Psoas muscle (tissue), 8 donors: Measurements from ENCODE around the gene IBA57. TPM values are rescaled to one million over a fixed set of nuclear protein-coding genes. Genes with fewer than 3 reads are reported as not detected.
A peak's percentile ranks its signal among the peaks of the same experiment; 100 is the strongest.

ENCODE experiments used
- ATAC-seq, 4 donors: fragments of 200-7000 bp; cut with Tn5 transposase; one replicate each; pipeline ENCODE4 v1.9.1; 2020; ENCODE audit warnings: moderate library complexity in 3 of 4, mild to moderate bottlenecking in 2 of 4
- DNase-seq, 2 donors: peaks; one replicate each; pipeline ENCODE4 v3.0.0-alpha.2; 2020
- H3K27ac ChIP-seq: fragments of 200-600 bp; one replicate; pipeline ENCODE4 v1.8.0; 2022
- H3K27me3 ChIP-seq, 3 donors: fragments of 200-600 bp in 1 of 3; one replicate each; pipeline versions ENCODE4 v1.6.1 to v1.8.0; 2013 to 2022; ENCODE audit warnings: low read length in 2 of 3, mild to moderate bottlenecking in 2 of 3, moderate library complexity in 1 of 3; ENCODE audit not compliant: insufficient read depth in 3 of 3
- H3K36me3 ChIP-seq, 2 donors: fragments of 200-600 bp in 1 of 2; one replicate each; pipeline versions ENCODE4 v1.6.1 to v1.8.0; 2013 to 2022; ENCODE audit warnings: low read depth in 1 of 2, mild to moderate bottlenecking in 1 of 2, moderate library complexity in 1 of 2; ENCODE audit not compliant: insufficient read depth in 1 of 2
- H3K4me1 ChIP-seq: fragments of 200-600 bp; one replicate; pipeline ENCODE4 v1.8.0; 2022
- H3K4me3 ChIP-seq: fragments of 200-600 bp; one replicate; pipeline ENCODE4 v1.8.0; 2022; ENCODE audit warnings: mild to moderate bottlenecking
- H3K9me3 ChIP-seq: fragments of 200-600 bp; one replicate; pipeline ENCODE4 v1.8.0; 2022
- CTCF ChIP-seq: fragments of 200-600 bp; IDR thresholded peaks from one replicate; pipeline ENCODE4 v1.8.0; 2022; ENCODE audit warnings: antibody characterized with exemption
- WGBS, 3 donors: extraction: QIAGEN DNeasy Blood & Tissue Kit; methylation state at CpG; one replicate each; pipeline versions ENCODE4 v1.1.6 to v1.1.7; 2013; 5-methylcytosine and 5-hydroxymethylcytosine counted together
- intact Hi-C, 2 donors: fragments of 100-400 bp; cut with DNase I; formaldehyde crosslinking; loops; one replicate each; pipeline versions ENCODE4 v1.11.0 to v1.14.2; 2022
- polyA plus RNA-seq, 3 donors: library from polyadenylated mRNA; stranded (reverse); fragments of 200-250 nt; gene quantifications; one replicate each; pipeline ENCODE4 v1.2.3, GENCODE V29; 2013
- total RNA-seq, 4 donors: library from RNA; stranded (reverse); fragmentation: NEBNext Ultra II Directional in 2 of 4; extraction: Animal tissue kit (Norgen Biotek cat#: 25700) in 2 of 4; gene quantifications; one replicate each; pipeline versions ENCODE4 v1.2.1 to v1.2.4, GENCODE V29; 2021 to 2023
- donor health status: healthy with polysubstance abuse.
- donor health status: DM: no; HTN: no; CAD: no; lungs with moderate emphysema.
- donor health status: Bipolar disorder and iron deficiency.
- donor health status: healthy.
- donor health status: DM: yes; HTN: yes; CAD: no.
- donor health status: DM: no; HTN: no; CAD: no.
- donor health status: DM: no; HTN: no; CAD: no.
- donor health status: DM: yes; HTN: yes; CAD: no.

Gene IBA57
- total and polyA plus RNA-seq, 7 donors, result 7.7 to 26.2 (median 15.1) TPM

GRCh38 chr1:228154021-228154669 lies 11.5 kb upstream of the IBA57 start:
- Histone ChIP-seq H3K4me1 (no peaks in the 10 kb centered on the region), H3K36me3 (peaks cover 0 to 7% of the 10 kb centered on the region in 2 donors), H3K27me3 (peaks cover 0 to 26% (median 0%) of the 10 kb centered on the region in 3 donors), H3K4me3 (no peak overlapping the region), H3K27ac (no peak overlapping the region), H3K9me3 (no peaks in the 10 kb centered on the region)
- WGBS, 3 donors, result 90 to 93% (median 93%) methylated on average over 11 of the region's 11 CpGs
- TF ChIP-seq CTCF, result no peak
- DNase-seq (no peak), ATAC-seq (no peak)
- intact Hi-C loops, result no loop called here

DNA sequence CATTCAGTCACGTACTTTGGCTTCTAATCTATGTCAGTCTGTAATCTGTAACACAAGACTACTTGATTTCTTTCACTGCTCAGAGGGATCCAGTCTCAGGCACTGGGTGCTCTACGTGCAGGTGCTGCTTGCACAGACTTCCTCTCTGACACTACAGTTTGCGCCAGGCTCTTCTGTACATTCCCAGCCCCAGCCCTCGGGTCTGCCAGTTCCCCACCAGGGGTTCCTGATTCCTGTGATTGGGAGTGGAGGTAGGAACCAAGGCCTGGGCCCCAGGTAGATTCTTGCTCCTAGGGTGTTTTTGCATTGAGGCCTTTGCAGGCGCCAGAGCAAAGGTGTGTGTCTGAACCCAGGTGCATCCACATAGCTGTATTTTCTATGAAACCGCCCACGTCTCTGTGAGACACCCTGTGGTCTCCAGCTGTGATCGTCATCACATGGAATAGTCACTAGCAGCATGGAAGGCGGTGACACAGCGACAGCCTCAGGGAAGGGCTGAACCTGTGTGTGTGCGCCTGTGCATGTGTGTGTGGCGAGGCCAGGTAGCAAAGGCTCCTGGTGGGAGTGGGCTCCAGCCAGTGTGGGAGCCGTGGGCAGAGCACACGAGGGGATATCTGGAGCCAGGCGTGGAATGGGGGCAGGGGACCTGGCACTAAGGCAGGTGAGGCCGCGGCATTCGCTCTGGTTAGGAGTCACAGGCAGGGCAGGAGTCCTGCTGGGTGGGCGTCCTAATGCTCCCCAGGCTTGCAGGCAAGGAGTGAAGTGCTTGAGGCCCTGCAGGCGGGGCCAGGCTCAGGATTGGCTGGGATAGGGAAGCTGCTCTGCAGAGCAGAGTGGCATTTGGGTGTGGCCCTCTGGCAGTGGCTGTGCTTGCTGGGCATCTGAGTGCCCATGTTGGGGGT lies 10.7 kb upstream of the IBA57 start:
- 83 to 87% (median 84%) methylated on average over 20 of the region's 20 CpGs for WGBS, 3 donors
- H3K4me1 ChIP-seq, result no peaks in the 10 kb centered on the region
- no peak for TF ChIP-seq CTCF

GRCh38 chr1:228155596-228156514 lies 9.7 kb upstream of the IBA57 start:
- 80 to 85% (median 84%) methylated on average over 16 of the region's 16 CpGs for WGBS, 3 donors
- DNase-seq, result no peak
- H3K27me3 ChIP-seq, result peaks cover 0 to 26% (median 0%) of the 10 kb centered on the region in 3 donors

More for the DNA sequence above, 10.7 kb upstream of the IBA57 start:
- peak in 1 of 2 donors; percentile 54 for DNase-seq
- peaks cover 0 to 4% of the 10 kb centered on the region in 2 donors for H3K36me3 ChIP-seq
- peaks cover 0 to 26% (median 0%) of the 10 kb centered on the region in 3 donors for H3K27me3 ChIP-seq
- intact Hi-C loops, result no loop called here
- no peak overlapping the region for H3K4me3 ChIP-seq
- no peak overlapping the region for H3K27ac ChIP-seq
- no peaks in the 10 kb centered on the region for H3K9me3 ChIP-seq
- ATAC-seq, result no peak

More at GRCh38 chr1:228155596-228156514, 9.7 kb upstream of the IBA57 start:
- Histone ChIP-seq H3K27ac (no peak overlapping the region), H3K36me3 (no peaks in the 10 kb centered on the region), H3K4me1 (no peaks in the 10 kb centered on the region), H3K4me3 (no peak overlapping the region), H3K9me3 (no peaks in the 10 kb centered on the region)
- intact Hi-C loops, result no loop called here
- no peak for ATAC-seq
- no peak for TF ChIP-seq CTCF
